T-helper 2 cell treated with Interferon-gamma antibody and Interleukin-4, amounts not matched to agents 100 ng/mL and 5 ng/mL, for 36 hours (primary cell): Measurements from ENCODE around the gene CYFIP2. TPM values are rescaled to one million over a fixed set of nuclear protein-coding genes. Genes with fewer than 3 reads are reported as not detected.

ENCODE experiments used
- intact Hi-C: fragments of 100-400 bp; cut with micrococcal nuclease; formaldehyde crosslinking; loops from one replicate; pipeline ENCODE4 v1.15.1; 2023
- total RNA-seq: library from RNA; stranded (reverse); gene quantifications from 2 replicates; pipeline ENCODE4 v1.2.3, GENCODE V29; 2022

Gene CYFIP2
- total RNA-seq, 1 donor from 2014 or later = 379 TPM

DNA sequence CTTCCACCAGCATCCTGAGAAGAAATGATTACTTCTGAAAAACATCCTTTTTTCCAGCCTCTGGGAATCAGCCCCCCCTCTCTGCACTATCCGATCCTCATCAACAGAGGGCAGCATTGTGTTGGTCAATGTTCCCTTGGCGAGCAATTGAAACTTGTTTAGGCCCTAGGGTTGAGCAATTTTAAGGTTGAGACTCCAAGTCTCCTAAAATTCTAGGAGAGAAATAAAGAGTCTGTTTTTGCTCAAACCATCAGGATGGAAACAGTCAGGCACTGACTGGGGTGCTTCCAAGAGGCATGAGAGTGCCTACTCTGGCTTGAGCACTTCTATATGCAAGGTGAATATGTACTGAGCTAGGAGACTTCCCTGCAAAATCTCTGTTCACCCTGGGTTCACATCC, 12.4 kb upstream of the CYFIP2 start:
- intact Hi-C loops = loop anchor here (1.0 to 5.0 kb wide), 7 partner anchors 12 to 73 kb away; partner anchors contain the start of gene ITK

DNA sequence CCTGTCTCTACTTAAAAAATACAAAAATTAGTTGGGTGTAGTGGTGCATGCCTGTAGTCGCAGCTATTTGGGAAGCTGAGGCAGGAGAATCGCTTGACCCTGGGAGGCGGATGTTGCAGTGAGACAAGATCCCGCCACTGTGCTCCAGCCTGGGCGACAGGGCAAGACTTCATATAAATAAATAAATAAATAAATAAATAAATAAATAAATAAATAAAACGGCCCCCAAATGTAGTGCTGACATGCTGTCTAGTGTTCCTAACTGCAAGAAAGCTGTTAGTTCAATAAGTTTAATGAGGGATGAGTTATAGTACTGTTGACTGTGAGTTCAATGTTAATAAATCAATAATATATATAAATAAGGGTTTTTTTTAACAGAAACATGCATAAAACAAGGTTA, 7.5 kb upstream of the CYFIP2 start:
- intact Hi-C loops = no loop called here

GRCh38 chr5:157259699-157260098, 6.2 kb upstream of the CYFIP2 start:
- intact Hi-C loops = no loop called here

GRCh38 chr5:157263496-157264090, 2.3 kb upstream of the CYFIP2 start:
- intact Hi-C loops = no loop called here

DNA sequence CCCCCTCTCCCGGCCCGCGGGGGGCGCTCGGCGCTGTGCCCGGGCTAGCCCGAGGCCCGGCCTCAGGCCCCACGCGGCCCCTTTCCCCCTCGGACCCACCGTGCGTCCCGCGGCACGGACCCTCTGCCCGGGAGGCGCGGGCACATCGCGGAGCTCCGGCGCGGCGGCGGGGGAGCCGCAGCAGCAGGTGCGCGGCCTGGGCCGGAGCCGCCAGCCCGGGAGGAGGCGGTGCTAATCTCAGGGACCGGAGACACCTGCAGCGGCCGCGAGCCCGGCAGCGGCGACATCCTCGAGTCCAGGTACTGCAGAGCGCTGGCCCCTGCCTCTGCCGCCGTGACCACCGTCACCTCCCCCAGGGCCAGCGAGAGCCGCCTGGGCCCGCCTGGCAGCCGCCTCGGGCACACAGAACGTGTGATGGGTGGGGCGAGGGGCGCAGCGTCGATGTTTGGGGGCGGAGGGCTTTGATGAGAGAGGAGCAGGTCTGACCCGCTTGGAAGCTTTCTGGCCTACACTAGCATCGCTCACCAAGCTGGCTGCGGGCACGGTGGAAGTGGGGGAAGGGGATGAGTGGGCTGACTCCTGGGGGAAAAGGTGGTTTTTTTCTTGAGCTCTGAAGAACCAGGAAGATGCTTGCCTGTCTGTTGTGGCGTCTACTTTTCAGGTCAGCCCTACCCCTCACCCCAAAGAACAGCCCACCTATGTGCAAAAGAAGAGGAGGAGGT, 524 bp downstream of the CYFIP2 start:
- intact Hi-C loops = loop anchor here (1.0 to 5.0 kb wide), 4 partner anchors 44 to 336 kb away; partner anchors contain the start of gene ITK

GRCh38 chr5:157267025-157267424, 1.1 kb downstream of the CYFIP2 start:
- intact Hi-C loops = loop anchor here (2.0 to 5.0 kb wide), 3 partner anchors 44 to 335 kb away; partner anchors contain the start of gene ITK

GRCh38 chr5:157267761-157268480, 2.0 kb downstream of the CYFIP2 start:
- intact Hi-C loops = loop anchor here (2.0 to 5.0 kb wide), 3 partner anchors 45 to 334 kb away; partner anchors contain the start of gene ITK

GRCh38 chr5:157269165-157269671, 3.3 kb downstream of the CYFIP2 start:
- intact Hi-C loops = loop anchor here (5.0 kb wide), 1 partner anchor 333 kb away; no protein-coding TSS in a partner anchor

DNA sequence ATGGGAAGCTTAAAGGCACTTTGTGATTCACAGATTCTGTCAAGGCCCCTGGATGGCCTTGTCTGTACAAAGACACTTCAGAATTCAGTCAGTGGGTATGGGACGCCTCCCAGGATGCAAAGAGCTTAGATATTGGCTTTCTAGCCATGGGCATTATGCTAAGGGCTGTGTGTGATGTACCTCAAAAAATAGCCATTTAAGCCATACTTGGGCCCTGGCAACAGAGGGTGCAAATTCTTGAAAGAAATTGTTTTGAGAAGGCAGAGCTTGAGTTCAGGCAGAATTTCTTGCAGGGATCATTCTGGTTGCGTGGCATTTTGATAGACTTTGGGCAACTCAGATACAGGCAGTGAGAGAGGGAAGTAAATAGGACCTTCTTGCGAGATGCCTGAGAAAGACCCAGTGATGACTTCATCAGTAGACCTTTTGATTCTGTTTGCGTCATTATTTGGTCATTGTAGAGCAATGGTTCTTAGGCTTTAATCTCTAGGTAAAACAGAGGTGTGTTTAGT, 3.9 kb downstream of the CYFIP2 start:
- intact Hi-C loops = loop anchor here (5.0 kb wide), 5 partner anchors 243 to 587 kb away; partner anchors contain the start of genes CLINT1 and THG1L

GRCh38 chr5:157270771-157271170, 4.8 kb downstream of the CYFIP2 start:
- intact Hi-C loops = loop anchor here (5.0 kb wide), 4 partner anchors 243 to 587 kb away; partner anchors contain the start of genes CLINT1 and THG1L

DNA sequence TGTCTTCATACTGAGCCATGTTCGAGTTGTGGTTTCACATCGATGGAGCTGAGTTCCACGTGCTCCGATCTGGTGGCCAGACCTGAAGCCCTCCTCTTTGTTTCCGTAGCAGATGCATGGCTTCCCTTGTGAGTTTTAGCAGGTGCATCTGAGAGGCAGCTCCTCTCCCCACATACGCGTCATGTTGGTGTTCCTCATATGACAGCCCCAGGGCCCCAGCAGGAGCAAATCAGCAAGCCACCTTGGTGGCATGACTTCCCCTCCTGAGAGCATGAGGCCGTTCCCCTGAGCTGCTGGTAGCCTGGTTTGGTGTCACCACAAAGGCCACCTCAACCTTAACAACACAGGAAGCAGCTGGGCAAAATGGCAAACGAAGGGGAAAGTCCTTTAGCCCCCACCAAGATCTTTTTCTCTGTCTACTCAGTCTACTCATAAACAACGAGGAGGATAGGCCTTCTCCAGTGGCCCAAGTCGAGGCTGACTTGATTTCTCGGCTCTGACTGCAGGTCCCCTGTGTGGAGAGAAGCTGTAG, 5.9 kb downstream of the CYFIP2 start:
- intact Hi-C loops = loop anchor here (1.0 to 5.0 kb wide), 8 partner anchors 11 to 585 kb away; partner anchors contain the start of genes CLINT1, MED7 and THG1L

DNA sequence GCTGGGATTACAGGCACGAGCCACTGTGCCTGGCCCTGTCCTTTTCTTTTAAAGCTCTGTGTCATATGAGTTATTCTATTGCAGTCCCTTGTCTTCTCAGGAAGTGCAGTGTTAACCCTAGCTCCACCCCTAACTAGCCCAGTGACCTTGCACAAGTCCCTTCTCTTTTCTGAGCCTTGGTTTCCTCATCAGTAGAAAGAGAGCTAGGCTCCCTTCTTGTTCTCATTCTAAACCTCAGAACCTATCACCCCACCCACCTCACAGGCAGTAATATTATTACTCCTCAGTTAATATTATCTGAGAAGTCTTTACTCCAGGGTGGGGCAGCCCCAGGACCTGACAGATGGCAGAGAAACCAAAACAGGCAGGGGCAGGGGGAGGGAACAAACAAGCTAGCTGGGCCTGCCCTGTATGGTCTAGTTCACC, 7.2 kb downstream of the CYFIP2 start:
- intact Hi-C loops = loop anchor here (2.0 to 5.0 kb wide), 5 partner anchors 34 to 584 kb away; partner anchors contain the start of genes CLINT1 and THG1L

GRCh38 chr5:157275403-157275802, 9.5 kb downstream of the CYFIP2 start:
- intact Hi-C loops = no loop called here

DNA sequence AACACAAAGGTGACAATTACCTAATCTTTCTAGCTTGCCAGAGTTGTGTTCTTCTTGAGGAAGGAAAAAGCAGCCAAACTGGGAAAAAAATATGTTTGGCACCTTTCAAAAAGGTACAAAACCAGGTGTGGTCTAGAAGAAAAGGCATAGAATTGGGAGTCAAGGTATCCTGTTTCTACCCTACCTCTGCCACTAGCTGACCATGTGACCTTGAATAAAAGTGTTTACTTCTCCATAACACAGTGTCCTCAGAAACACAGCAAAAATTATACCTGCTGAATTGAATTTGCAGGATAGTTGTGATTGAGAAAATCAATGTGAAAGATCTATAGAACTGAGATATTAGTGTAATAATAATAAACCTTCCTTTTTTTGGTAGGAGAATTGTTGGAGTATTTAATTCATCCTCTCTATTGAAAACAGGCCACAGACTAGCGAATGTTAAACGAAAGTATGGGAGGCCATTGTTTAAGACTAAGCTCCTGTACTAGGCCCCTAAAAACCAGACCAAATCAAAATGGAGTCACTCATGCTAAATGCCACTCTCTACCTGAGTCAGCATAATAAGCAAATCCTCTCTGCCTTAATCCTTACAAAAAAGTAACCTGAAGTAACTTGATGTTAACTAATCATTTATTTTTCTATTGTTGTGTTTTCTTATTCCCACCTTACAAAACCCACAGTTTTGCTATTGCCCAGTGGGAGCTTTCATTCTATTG, 12.6 kb downstream of the CYFIP2 start:
- intact Hi-C loops = no loop called here

DNA sequence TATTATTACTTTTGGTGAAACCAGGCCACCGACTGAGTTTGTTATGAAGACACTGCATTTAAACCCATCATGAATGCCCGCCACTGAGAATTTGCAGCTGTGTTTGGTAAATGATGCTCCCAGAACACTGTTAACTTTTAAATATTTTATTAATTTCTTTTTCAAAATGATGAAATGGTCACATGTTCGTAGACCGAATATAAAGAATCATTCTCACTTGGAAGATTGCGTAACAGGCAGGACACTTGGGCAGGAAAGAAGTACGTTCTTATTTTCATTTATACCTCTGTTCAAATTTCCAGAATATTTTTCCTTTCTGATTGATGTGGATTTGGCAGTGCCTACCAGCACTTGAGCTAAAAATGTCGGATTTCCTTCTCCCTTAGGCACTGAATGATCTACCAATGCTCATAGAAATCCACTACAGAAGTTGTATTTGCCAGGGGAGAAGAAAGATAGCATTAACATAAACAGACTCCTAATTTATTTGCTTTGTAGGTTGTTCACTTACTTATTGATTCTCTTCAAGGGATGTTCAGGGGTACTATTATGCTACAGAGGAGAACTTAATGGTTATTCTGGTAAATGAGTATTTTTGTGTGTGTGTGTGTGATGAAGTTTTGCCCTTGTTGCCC, 13.8 kb downstream of the CYFIP2 start:
- intact Hi-C loops = no loop called here

GRCh38 chr5:157280927-157281326, 15.0 kb downstream of the CYFIP2 start:
- intact Hi-C loops = no loop called here

- intact Hi-C loops = no loop called here
These were observed 16.2 kb downstream of the CYFIP2 start for GRCh38 chr5:157282150-157282549.

DNA sequence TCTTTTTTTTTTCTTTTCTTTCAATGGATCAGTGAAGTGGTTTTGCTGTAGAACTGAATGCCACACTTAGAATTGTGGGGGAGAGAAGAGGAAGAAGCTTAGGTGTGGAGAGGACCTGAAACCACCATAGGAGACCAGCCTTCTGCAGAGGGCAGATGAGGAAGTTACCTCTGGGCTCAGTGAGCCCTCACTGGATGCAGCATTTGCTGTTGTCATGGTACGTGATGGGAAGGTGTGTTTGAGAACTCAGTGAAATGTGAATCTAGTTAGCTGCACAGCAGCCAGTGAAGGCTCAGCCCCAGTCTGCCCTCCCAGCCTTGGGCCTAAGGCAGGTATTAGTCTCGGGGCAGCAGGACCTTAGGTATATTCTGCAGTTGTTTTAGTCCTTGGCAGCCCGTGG, 17.5 kb downstream of the CYFIP2 start:
- intact Hi-C loops = loop anchor here (1.0 kb wide), 1 partner anchor 11 kb away; no protein-coding TSS in a partner anchor

GRCh38 chr5:157284458-157285212, 18.7 kb downstream of the CYFIP2 start:
- intact Hi-C loops = no loop called here
